Uterus (tissue), 2 donors: Measurements from ENCODE around the gene HIVEP3.

Experiments used
- CTCF ChIP-seq, 4 experiments: fragments of 200-600 bp in 2 of 4; fragments of 450-650 bp in 2 of 4; sonication (generic) in 2 of 4; IDR thresholded peaks; one replicate each; pipeline ENCODE4 v1.5.1; 2016 to 2019; ENCODE audit warnings: antibody characterized with exemption in 4 of 4, mild to moderate bottlenecking in 2 of 4, moderate library complexity in 1 of 4
- POLR2A ChIP-seq, 2 donors: fragments of 450-650 bp; IDR thresholded peaks; one replicate each; pipeline ENCODE4 v1.6.1; 2016; ENCODE audit warnings: antibody characterized with exemption in 2 of 2, mild to moderate bottlenecking in 1 of 2, moderate library complexity in 1 of 2

- TF ChIP-seq CTCF (IDR thresholded peaks at IDR 0.05) (no peak), POLR2A (IDR thresholded peaks at IDR 0.05) (no peak)
These were observed 137.8 kb downstream of the HIVEP3 start for GRCh38 chr1:41780916-41781315.
